Heart left ventricle (tissue), 16 donors: ENCODE results near the gene ASZ1. TPM values are rescaled to one million over a fixed set of nuclear protein-coding genes. Genes with fewer than 3 reads are reported as not detected.

Experiments used
- ATAC-seq, 4 donors: fragments of 200-7000 bp; cut with Tn5 transposase; one replicate each; pipeline ENCODE4 v1.9.1; 2020 to 2022; ENCODE audit warnings: moderate library complexity in 4 of 4, mild to moderate bottlenecking in 3 of 4, moderate number of reproducible peaks in 1 of 4
- DNase-seq, 5 donors: peaks; one replicate each; pipeline ENCODE4 v3.0.0-alpha.2; 2020
- H3K27ac ChIP-seq, 12 donors: fragments of 200-600 bp; sonication (generic) in 4 of 12; one replicate each; pipeline versions ENCODE4 v1.5.0 to v1.8.0; 2016 to 2022; ENCODE audit warnings: mild to moderate bottlenecking in 2 of 12
- H3K27me3 ChIP-seq, 9 donors: fragments of 200-600 bp; sonication (generic) in 2 of 9; one replicate each; pipeline versions ENCODE4 v1.5.1 to v1.8.0; 2016 to 2022; ENCODE audit warnings: mild to moderate bottlenecking in 3 of 9
- H3K36me3 ChIP-seq, 9 donors: fragments of 200-600 bp; sonication (generic) in 2 of 9; one replicate each; pipeline versions ENCODE4 v1.5.0 to v1.8.0; 2018 to 2022; ENCODE audit warnings: mild to moderate bottlenecking in 2 of 9
- H3K4me1 ChIP-seq, 12 donors: fragments of 200-600 bp; sonication (generic) in 4 of 12; one replicate each; pipeline versions ENCODE4 v1.5.0 to v1.8.0; 2016 to 2022; ENCODE audit warnings: mild to moderate bottlenecking in 3 of 12
- H3K4me3 ChIP-seq, 12 donors: fragments of 200-600 bp; sonication (generic) in 4 of 12; one replicate each; pipeline versions ENCODE4 v1.5.0 to v1.8.0; 2017 to 2022; ENCODE audit warnings: mild to moderate bottlenecking in 9 of 12, moderate library complexity in 4 of 12
- H3K9me3 ChIP-seq, 12 donors: fragments of 200-600 bp; sonication (generic) in 4 of 12; one replicate each; pipeline versions ENCODE4 v1.5.0 to v1.8.0; 2016 to 2022; ENCODE audit warnings: mild to moderate bottlenecking in 1 of 12
- CTCF ChIP-seq, 12 donors: fragments of 200-600 bp; sonication (generic) in 4 of 12; IDR thresholded peaks; one replicate each; pipeline versions ENCODE4 v1.5.0 to v1.8.0; 2018 to 2022; ENCODE audit warnings: antibody characterized with exemption in 12 of 12, mild to moderate bottlenecking in 5 of 12
- POLR2A ChIP-seq, 2 donors: fragments of 450-650 bp; IDR thresholded peaks; one replicate each; pipeline ENCODE4 v1.6.1; 2017; ENCODE audit warnings: antibody characterized with exemption in 2 of 2, mild to moderate bottlenecking in 2 of 2, moderate library complexity in 2 of 2
- WGBS, 4 donors: extraction: QIAGEN DNeasy Blood & Tissue Kit in 2 of 4; methylation state at CpG; one replicate each; pipeline versions ENCODE4 v1.1.5 to v1.1.7; 2013 to 2018; 5-methylcytosine and 5-hydroxymethylcytosine counted together
- intact Hi-C, 10 donors: fragments of 100-400 bp; cut with DNase I; formaldehyde crosslinking; loops; one replicate each; pipeline versions ENCODE4 v1.11.1 to v1.14.2; 2022
- long read RNA-seq, 3 donors: library from polyadenylated mRNA; unstranded; transcript quantifications; one replicate each; pipeline ENCODE4 v2.0.0, GENCODE V29; 2020 to 2021
- polyA plus RNA-seq, 2 donors: library from polyadenylated mRNA; stranded (reverse); fragments of 200-250 nt; gene quantifications; one replicate each; pipeline ENCODE4 v1.2.3, GENCODE V29; 2013
- total RNA-seq, 9 donors: library from RNA; depleted of rRNA in 2 of 9; stranded (reverse); fragments of >200 nt in 2 of 9; fragmentation: NEBNext Ultra II Directional in 3 of 9; extraction: Animal tissue kit (Norgen Biotek cat#: 25700) in 3 of 9; gene quantifications; one replicate each; pipeline versions ENCODE4 v1.1.0 to v1.2.4, GENCODE V29; 2016 to 2023
- donor health status: ischemic (EF 13 %, LVEDD 7.1; RV severe dilation, severe dysfunction).
- donor health status: healthy with polysubstance abuse.
- donor health status: DM: no; HTN: yes; CAD: no.
- donor health status: DM: no; HTN: no; CAD: no.
- donor health status: ischemic (EF 25% LVEDD 6.9; RV normal size, moderate dysfunction).
- donor health status: ischemic (EF 25% LVEDD 5.7; RV mildly dilated, moderate dysfunction).
- donor health status: healthy.
- donor health status: DM: yes; HTN: yes; CAD: no.
- donor health status: ischemic (EF 35%, LVEDD 5.7; RV mildly dilated, moderate dysfunction).
- donor health status: nonischemic (EF 11% LVEDD 7.7; RV severe dilation, severe dysfunction).
- donor health status: DM: yes; HTN: yes; CAD: no.
- donor health status: PGD.
- donor health status: ischemic (EF 29% LVEDD 5.4; RV normal size, mild dysfunction).
- donor health status: nonischemic (EF 23%, LVEDD 6.1; RV moderate dilation, normal function).

Gene ASZ1
- not detected for total RNA-seq
- not detected for polyA plus RNA-seq
- long read RNA-seq, donor 1 = 0 reads
- long read RNA-seq, donor 2 = 0 reads
- long read RNA-seq, donor 3 = 0 reads

DNA sequence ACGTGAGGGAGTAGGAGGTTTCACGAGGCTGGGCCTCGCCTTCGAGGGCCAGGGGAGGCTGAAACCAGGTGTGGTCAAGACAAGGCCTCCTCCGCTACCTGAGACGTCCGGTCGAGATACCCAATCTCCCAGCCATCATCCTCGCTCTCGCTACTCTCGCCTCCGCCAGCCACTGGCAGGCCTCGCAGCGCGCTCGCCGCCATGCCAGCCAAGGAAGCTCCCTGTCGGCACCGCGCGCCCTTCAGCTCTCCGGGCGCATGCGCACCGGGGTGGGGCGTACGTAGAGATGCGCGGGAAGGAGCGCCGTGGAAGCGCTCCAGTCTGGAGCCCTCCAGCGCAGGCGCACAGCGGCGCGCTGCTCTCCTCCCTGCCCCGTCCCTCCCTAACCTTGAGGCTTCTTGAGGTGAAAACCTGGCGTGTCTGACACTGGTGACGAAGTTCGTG lies at the start of gene ASZ1:
Gene ASZ1, minus strand, starts transcription at position 236 of the 444 bp plus-strand sequence. Its CDS starts 33 bp downstream, at position 203.
- Histone ChIP-seq H3K27me3 (no peaks in the 10 kb centered on the region), H3K4me1 (no peaks in the 10 kb centered on the region), H3K4me3 (no peak within 1 kb of the TSS), H3K9me3 (no peaks in the 10 kb centered on the region), H3K27ac (no peak within 1 kb of the TSS), H3K36me3 (no peaks in the 10 kb centered on the region)
- ATAC-seq = no peak
- 76 to 85% (median 79%) methylated on average over 29 to 41 of the region's 41 CpGs for WGBS, 4 donors
- DNase-seq = no peak
- TF ChIP-seq CTCF (IDR thresholded peaks at IDR 0.05) = no peak
- no peak for TF ChIP-seq POLR2A (IDR thresholded peaks at IDR 0.05)
- intact Hi-C loops = no loop called here

DNA sequence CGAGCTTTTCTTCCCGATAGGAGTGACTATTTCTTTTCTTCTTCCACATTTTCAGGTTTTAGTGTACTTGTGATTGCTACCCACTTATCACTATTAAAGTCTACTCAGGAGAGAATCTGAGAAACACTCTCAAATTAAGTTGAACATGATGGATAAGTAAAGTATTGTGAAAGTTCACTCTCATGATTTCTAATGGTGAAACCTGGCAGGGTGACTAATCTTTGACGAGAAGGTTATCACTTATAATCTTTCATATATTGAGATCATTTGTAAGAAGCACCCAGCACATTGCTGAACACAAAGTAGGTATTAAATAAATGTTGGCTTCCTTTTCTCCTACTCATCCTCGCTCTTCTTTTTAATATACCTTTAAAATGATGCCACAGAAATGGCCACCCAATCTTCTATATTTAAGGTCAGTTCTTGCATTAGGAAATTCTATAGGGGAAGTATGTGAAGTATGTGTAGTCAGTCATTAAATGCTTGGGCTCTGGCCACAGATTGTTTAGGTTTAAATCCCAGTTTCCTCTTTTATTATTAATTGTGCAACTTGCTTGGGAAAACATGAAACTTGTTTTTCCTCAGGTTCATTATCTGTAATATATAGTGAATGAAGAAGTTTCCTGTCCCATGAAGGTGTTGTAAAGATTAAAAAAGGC lies 49.4 kb upstream of the ASZ1 start:
- Histone ChIP-seq H3K27me3 (peaks cover 0 to 32% (median 4%) of the 10 kb centered on the region in 9 donors), H3K36me3 (no peaks in the 10 kb centered on the region), H3K4me1 (peaks cover 0 to 17% (median 0%) of the 10 kb centered on the region in 12 donors), H3K4me3 (no peak overlapping the region), H3K27ac (no peak overlapping the region), H3K9me3 (no peaks in the 10 kb centered on the region)
- no peak for TF ChIP-seq POLR2A (IDR thresholded peaks at IDR 0.05)
- TF ChIP-seq CTCF (IDR thresholded peaks at IDR 0.05) = no peak
- intact Hi-C loops = no loop called here
- DNase-seq (no peak), ATAC-seq (no peak)
- WGBS, 4 donors = 81 to 85% (median 82%) methylated on average over 4 of the region's 4 CpGs

DNA sequence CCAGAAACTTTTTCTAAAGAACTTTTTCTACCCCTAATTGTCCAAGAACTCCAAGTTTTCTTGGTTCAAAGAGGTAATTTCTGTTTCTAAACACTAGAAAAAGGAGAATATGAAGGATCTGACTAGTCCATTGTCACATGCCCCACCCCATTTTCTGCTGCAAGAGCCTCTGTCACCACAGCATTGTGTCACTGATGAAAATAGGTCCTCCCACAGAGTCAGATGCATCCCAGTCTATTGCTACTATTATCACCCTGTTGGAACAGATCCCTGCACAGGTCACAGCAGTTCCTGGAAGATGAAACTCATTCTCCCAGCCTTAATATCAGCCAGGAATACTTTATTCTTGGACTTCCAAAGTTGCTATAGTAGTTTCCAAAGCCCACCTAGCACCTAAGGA lies 45.0 kb upstream of the ASZ1 start:
- Histone ChIP-seq H3K9me3 (no peaks in the 10 kb centered on the region), H3K4me3 (no peak overlapping the region), H3K4me1 (peaks cover 0 to 8% (median 0%) of the 10 kb centered on the region in 12 donors), H3K27ac (peak overlapping the region in 3 of 12 donors; percentile 20 to 56 (median 45)), H3K27me3 (no peaks in the 10 kb centered on the region), H3K36me3 (no peaks in the 10 kb centered on the region)
- TF ChIP-seq POLR2A (IDR thresholded peaks at IDR 0.05) = no peak
- TF ChIP-seq CTCF (IDR thresholded peaks at IDR 0.05) = no peak
- DNase-seq (peak in 3 of 5 donors; percentile 16 to 45 (median 42)), ATAC-seq (peak; percentile 93 to 97 (median 95))
- intact Hi-C loops = no loop called here

DNA sequence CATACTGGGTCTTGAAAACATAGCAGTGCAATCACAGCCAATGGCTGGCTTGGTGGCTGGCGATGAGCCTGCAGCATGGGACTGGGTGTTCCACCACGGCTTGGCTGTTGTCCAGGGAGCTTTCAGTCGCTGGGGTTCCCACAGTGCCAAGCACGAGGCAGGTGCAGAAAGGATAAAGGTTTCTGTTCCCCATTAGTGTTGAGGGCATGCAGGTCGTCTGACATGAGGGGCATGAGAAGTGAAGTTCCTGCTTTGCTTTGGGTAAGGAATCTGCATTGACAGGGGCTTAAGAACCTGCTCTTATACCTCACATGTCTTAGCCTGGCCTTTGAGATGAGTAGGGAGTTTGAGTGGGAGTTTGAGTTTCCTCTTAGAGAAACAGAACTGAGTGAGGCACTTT lies 43.5 kb upstream of the ASZ1 start:
- 31 to 40% (median 37%) methylated on average over 5 of the region's 5 CpGs for WGBS, 4 donors
- TF ChIP-seq POLR2A (IDR thresholded peaks at IDR 0.05) (no peak), CTCF (IDR thresholded peaks at IDR 0.05) (no peak)
- ATAC-seq (peak; percentile 73 to 91 (median 88)), DNase-seq (peak; percentile 50 to 88 (median 76))
- Histone ChIP-seq H3K9me3 (no peaks in the 10 kb centered on the region), H3K27me3 (no peaks in the 10 kb centered on the region), H3K4me3 (no peak overlapping the region), H3K4me1 (peaks cover 0 to 8% (median 0%) of the 10 kb centered on the region in 12 donors), H3K36me3 (no peaks in the 10 kb centered on the region), H3K27ac (peak overlapping the region in 3 of 12 donors; percentile 39 to 47 (median 41))
- intact Hi-C loops = no loop called here
